Tibial artery (tissue), 4 donors: ENCODE data around the gene SIM1.
"Not testable (repeated sequence)": the region's sequence is repeated elsewhere in the genome, so short reads cannot be mapped to it uniquely, and the experiment has no call there.

ENCODE experiments used
- DNase-seq, 2 donors: peaks; one replicate each; pipeline ENCODE4 v3.0.0-alpha.2; 2019
- H3K27ac ChIP-seq, 2 donors: fragments of 200-600 bp; sonication (generic) in 1 of 2; 1 replicate in 1 of 2; 2 replicates in 1 of 2; pipeline ENCODE4 v1.5.1; 2018 to 2019; ENCODE audit warnings: mild to moderate bottlenecking in 1 of 2
- H3K27me3 ChIP-seq, 2 donors: fragments of 200-600 bp; sonication (generic) in 1 of 2; one replicate each; pipeline versions ENCODE4 v1.5.1 to v1.6.0; 2016 to 2019
- H3K36me3 ChIP-seq, 3 donors: fragments of 200-600 bp; sonication (generic) in 2 of 3; one replicate each; pipeline ENCODE4 v1.5.1; 2016 to 2019; ENCODE audit warnings: mild to moderate bottlenecking in 2 of 3
- H3K4me1 ChIP-seq, 4 donors: fragments of 200-600 bp; sonication (generic) in 2 of 4; 1 replicate in 3 of 4; 2 replicates in 1 of 4; pipeline ENCODE4 v1.5.1; 2016 to 2019
- H3K4me3 ChIP-seq, 2 donors: fragments of 200-600 bp; sonication (generic) in 1 of 2; 1 replicate in 1 of 2; 2 replicates in 1 of 2; pipeline ENCODE4 v1.5.1; 2018 to 2019; ENCODE audit warnings: mild to moderate bottlenecking in 2 of 2
- H3K9me3 ChIP-seq, 3 donors: fragments of 200-600 bp; sonication (generic) in 1 of 3; one replicate each; pipeline ENCODE4 v1.5.1; 2016 to 2019
- CTCF ChIP-seq, 2 experiments: fragments of 200-600 bp in 1 of 2; fragments of 450-650 bp in 1 of 2; IDR thresholded peaks; one replicate each; pipeline ENCODE4 v1.5.1; 2017 to 2019; ENCODE audit warnings: antibody characterized with exemption in 2 of 2, mild to moderate bottlenecking in 1 of 2, moderate library complexity in 1 of 2
- intact Hi-C: fragments of 100-400 bp; cut with DNase I; formaldehyde crosslinking; loops from one replicate; pipeline ENCODE4 v1.15.0; 2023; ENCODE audit warnings: low total_unique reads

Gene SIM1

GRCh38 chr6:100371591-100371990 is 93.1 kb downstream of the SIM1 start:
- Histone ChIP-seq H3K27ac (no peak overlapping the region), H3K9me3 (no peaks in the 10 kb centered on the region), H3K4me1 (no peaks in the 10 kb centered on the region), H3K27me3 (no peaks in the 10 kb centered on the region), H3K4me3 (no peak overlapping the region), H3K36me3 (no peaks in the 10 kb centered on the region)
- intact Hi-C loops: no loop called here
- no peak for TF ChIP-seq CTCF (IDR thresholded peaks at IDR 0.05)
- DNase-seq: no peak

- TF ChIP-seq CTCF (IDR thresholded peaks at IDR 0.05): no peak
- Histone ChIP-seq H3K36me3 (no peaks in the 10 kb centered on the region), H3K27ac (no peak overlapping the region), H3K4me1 (no peaks in the 10 kb centered on the region), H3K27me3 (no peaks in the 10 kb centered on the region), H3K4me3 (no peak overlapping the region), H3K9me3 (no peaks in the 10 kb centered on the region)
- intact Hi-C loops: no loop called here
- no peak for DNase-seq
These were observed 94.5 kb downstream of the SIM1 start for GRCh38 chr6:100370265-100370664.

GRCh38 chr6:100366419-100366818 is 98.3 kb downstream of the SIM1 start:
- Histone ChIP-seq H3K27ac (no peak overlapping the region), H3K27me3 (no peaks in the 10 kb centered on the region), H3K9me3 (no peaks in the 10 kb centered on the region), H3K4me1 (no peaks in the 10 kb centered on the region), H3K36me3 (no peaks in the 10 kb centered on the region), H3K4me3 (no peak overlapping the region)
- no peak for TF ChIP-seq CTCF (IDR thresholded peaks at IDR 0.05)
- no peak for DNase-seq
- intact Hi-C loops: no loop called here

- Histone ChIP-seq H3K27ac (no peak overlapping the region), H3K36me3 (no peaks in the 10 kb centered on the region), H3K4me1 (no peaks in the 10 kb centered on the region), H3K4me3 (no peak overlapping the region), H3K9me3 (no peaks in the 10 kb centered on the region), H3K27me3 (no peaks in the 10 kb centered on the region)
- TF ChIP-seq CTCF (IDR thresholded peaks at IDR 0.05): no peak
- no peak for DNase-seq
- intact Hi-C loops: no loop called here
These were observed 101.1 kb downstream of the SIM1 start for GRCh38 chr6:100363651-100364050.

GRCh38 chr6:100354736-100355641 is 109.7 kb downstream of the SIM1 start:
- H3K36me3 ChIP-seq, H3K4me1 ChIP-seq, H3K9me3 ChIP-seq, H3K27me3 ChIP-seq, DNase-seq, H3K27ac ChIP-seq, H3K4me3 ChIP-seq, intact Hi-C loops: not testable (repeated sequence)

GRCh38 chr6:100353276-100354015 is 111.3 kb downstream of the SIM1 start:
- no peak overlapping the region for H3K4me3 ChIP-seq
- H3K4me1 ChIP-seq: no peaks in the 10 kb centered on the region
- no peak overlapping the region for H3K27ac ChIP-seq
- DNase-seq: no peak
- intact Hi-C loops: no loop called here
- H3K27me3 ChIP-seq: no peaks in the 10 kb centered on the region
- H3K36me3 ChIP-seq: no peaks in the 10 kb centered on the region
- no peaks in the 10 kb centered on the region for H3K9me3 ChIP-seq
- TF ChIP-seq CTCF (IDR thresholded peaks at IDR 0.05): no peak
